Stimulated activated CD8-positive, alpha-beta memory T cell treated with anti-CD3 and anti-CD28 coated beads, Interleukin-15, amount 100 ng/mL, for 48 hours (primary cell): Measurements from ENCODE around the gene EHMT1.
"Not testable (repeated sequence)": the region's sequence is repeated elsewhere in the genome, so short reads cannot be mapped to it uniquely, and the experiment has no call there.

Source experiments
- DNase-seq, 2 donors: peaks; one replicate each; pipeline ENCODE4 v3.0.0-alpha.2; 2020; ENCODE audit warnings: low read depth in 2 of 2

Gene EHMT1

GRCh38 chr9:137865581-137866145 lies 246.9 kb downstream of the EHMT1 start:
- DNase-seq = no peak

GRCh38 chr9:137866226-137867141 lies 247.7 kb downstream of the EHMT1 start:
- DNase-seq = no peak

GRCh38 chr9:137870432-137870831 lies 251.6 kb downstream of the EHMT1 start:
- no peak for DNase-seq

- DNase-seq = no peak
Measured at GRCh38 chr9:137872296-137872695, 253.5 kb downstream of the EHMT1 start.

- no peak for DNase-seq
Measured at GRCh38 chr9:137873408-137873807, 254.6 kb downstream of the EHMT1 start.

DNA sequence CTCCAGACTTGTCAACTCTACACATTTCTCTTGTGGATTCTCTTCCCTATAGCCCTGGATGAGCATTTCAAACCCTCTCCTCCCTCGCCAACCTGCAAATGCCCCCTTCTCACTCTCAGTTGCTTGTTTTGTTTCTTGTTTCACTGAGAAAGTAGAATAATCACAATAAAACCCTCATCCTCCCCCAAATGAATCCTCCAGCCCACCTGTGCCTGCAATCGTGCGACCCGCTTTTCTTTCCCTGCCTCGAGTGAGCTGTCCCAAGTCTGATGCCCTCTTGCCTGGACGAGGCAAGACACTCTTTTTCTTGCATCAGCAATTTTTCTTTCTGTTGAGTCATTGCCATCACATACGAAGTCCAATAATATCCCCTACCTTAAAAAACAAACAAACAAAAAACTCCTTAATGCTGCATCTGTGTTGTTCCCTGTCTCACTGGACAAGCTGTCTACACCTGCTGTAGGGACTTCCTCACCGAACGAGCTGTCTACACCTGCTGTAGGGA lies 255.1 kb downstream of the EHMT1 start:
- no peak for DNase-seq

- no peak for DNase-seq
Measured at GRCh38 chr9:137875354-137875753, 256.5 kb downstream of the EHMT1 start.

DNA sequence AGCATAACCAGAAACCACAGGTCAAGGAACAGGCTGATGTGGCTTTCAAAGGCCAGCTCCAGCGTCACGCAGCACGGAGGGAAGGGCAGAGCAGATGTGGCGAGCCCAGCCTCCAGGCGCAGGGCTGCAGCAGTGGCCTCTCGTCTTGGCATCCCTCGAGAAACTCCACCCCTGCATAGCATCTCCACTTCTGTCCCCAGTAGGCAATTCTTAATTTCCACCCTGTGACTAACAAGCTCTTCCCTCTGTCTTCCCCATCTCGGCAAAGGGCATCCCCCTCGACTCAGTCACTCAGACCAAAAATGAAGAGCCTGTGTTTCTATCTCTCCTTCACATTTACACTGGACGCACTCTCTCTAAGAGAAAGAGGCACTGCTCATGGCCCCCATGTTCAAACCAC lies 257.0 kb downstream of the EHMT1 start:
- no peak for DNase-seq

DNA sequence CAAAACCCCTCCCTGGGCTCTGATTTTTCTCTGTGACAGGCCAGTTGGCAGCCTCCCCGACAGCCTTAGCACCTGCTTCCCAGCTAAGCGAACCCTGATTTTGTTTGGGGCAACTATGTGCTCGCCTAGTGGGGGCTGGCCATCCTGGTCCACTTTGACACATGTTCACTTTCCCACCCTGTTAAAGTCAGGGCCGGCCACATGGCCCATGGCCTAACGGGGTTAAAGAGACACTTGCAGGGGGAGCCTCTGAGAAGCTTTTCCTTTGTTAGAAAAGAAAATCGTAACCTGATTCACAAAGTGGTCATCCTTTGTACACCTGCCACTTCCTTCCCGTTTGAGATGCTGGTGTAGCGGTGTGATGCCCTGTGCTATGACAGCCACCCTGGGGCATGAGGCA lies 257.5 kb downstream of the EHMT1 start:
- no peak for DNase-seq

- DNase-seq = no peak
Measured at GRCh38 chr9:137876781-137877386, 258.1 kb downstream of the EHMT1 start.

DNA sequence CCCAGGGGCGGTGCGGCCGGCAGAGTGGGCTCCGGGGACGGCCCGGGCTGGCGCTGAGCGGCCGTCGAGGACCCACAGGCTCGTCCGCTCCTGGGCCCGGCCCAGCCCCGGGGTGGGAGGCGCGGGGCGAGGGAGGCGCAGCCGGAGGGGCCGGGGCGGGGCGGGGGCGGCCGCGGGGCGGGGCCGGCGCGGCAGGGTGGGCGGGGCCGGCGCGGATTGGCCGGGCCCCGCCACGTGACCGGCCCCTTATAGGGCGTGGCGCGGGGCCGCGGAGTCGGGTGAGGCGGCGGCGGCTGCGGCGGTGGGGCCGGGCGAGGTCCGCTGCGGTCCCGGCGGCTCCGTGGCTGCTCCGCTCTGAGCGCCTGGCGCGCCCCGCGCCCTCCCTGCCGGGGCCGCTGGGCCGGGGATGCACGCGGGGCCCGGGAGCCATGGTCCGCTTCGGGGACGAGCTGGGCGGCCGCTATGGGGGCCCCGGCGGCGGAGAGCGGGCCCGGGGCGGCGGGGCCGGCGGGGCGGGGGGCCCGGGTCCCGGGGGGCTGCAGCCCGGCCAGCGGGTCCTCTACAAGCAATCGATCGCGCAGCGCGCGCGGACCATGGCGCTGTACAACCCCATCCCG lies 258.8 kb downstream of the EHMT1 start, which contains the start of gene CACNA1B:
Gene CACNA1B (plus strand): TSS at position 277 of the 617 bp plus-strand sequence. CDS start 152 bp downstream, at position 429.
- not testable (repeated sequence) for DNase-seq

DNA sequence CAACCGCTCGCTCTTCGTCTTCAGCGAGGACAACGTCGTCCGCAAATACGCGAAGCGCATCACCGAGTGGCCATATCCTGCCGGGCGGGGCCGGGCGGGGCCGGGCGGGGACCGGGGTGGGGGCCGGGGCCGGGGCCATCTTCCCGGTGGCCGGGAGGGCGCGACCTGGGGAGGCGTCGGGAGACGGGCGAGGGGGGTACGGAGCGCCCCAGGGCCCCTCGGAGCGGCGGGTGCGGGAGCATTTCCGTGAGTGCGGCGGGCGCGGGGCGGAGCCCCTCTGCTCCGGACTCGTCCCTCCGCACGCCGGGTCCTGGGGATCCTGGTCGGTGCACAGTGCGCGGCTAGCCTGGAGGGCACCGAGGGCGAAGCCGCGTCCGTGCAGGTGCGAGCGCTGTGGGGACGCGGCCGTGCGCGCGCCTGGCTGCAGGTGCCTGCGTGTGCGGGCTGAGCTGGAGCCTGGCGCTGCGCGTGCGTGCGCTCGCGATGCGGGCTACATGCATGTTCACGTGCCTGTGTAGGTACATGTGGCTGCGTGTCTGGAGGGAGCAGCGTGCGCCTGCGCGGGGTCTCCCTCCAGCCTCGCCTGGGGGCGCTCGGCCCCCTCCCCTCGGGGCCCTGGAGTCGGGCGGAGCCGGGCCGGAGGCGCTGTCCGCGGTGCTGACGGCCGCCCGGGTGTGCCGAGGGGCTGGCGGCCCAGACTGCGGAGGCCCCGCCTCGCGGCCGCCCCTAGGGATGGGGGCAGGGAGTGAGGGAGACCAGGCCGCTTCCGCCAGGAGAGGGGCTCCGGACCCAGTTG lies 259.5 kb downstream of the EHMT1 start:
- DNase-seq = peak; percentile 7 to 9

- DNase-seq = no peak
Measured at GRCh38 chr9:137879052-137879451, 260.2 kb downstream of the EHMT1 start.

DNA sequence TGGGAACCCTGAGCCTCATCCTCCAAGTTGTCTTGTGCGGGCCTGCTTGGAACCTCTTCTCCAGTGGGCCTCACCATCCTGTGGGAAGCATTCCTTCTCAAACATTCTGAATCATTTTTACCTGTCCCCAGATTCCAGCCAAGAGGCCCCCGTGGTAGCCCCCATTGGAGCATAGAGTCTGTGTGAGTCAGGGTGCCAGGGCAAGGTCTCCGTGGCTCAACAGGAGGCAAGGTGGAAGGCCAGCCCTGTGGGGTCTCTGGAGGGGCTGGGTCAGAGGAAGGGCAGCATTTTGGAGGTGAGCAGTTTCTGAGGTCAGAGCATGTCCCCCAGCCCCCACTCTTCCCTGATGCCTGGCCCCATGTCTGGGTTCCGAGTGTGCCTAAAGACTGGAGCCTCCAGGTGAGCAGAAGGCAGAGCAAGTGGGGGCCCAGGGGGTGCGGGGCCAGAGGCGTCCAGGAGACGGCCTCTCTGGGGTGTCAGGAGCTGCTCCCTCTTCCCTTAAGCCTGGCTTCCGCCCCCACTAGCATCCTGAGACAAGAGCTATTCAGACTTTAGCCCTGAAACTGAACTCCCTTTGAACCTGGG lies 260.9 kb downstream of the EHMT1 start:
- no peak for DNase-seq

DNA sequence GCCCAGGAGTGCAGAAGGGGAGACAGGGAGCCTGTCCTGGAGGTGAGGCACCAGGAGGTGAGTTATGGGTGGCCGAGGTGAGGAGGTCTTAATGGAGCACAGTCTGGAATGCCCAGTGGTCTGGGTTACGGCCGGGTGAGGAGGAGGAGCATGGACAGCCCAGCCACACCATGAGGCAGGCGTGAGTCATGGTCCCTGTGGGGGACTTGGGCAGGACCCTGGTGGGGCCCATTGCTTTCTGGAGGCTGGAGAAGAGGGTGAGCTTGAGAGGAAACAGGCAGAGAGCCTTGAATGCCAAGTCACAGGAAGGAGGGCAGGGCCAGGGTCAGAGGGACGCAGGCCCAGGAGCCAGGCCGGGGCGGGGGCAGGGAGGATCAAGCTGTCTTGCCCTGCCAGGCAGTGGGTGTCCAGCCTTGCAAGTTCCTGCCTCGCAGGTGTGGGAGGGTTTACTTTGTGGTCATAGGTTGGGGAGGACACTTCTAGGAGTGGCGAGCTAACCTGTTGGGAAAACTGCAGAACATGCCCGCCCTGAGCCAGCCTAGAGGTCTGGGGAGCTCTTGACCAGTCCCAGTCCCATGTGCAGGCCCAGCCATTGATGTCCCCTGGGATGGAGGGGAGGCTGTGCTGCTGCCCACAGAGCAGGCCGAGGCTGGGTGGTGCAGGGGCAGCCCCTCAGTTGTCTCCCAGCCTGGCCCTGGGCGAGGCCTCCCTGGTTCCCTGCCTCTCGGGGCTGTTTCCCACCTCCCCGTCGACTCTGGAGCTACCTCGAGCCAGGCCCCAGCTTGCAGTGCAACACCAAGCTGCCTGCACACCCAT lies 261.6 kb downstream of the EHMT1 start:
- DNase-seq = no peak

DNA sequence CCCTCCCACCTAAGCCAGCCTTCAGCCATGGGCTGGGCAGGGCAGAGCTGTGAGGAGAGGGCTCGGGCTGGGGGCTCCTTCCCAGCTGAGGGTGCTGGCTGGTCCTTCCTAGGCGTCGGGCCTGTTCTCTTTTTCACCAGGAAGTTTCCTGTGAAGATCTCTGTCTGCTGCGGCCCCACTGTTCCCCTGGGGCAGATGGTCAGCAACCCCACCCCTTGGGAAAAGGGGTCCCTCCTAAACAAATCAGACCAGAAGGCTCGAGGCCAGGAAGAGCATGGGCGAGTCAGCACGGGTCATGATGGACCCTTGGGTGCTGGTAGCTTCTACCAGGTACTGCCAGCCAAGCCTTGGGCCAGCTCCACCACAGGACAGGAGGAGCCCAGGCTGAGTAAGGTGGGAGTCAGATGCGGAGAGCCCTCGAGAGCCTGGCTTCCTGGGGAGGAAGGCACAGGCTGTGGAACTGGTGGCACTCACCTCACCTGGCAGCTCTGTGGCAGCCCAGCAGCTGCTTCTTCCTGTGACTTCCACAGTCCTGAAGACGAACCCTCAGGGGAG lies 262.2 kb downstream of the EHMT1 start:
- no peak for DNase-seq

- DNase-seq = no peak
Measured at GRCh38 chr9:137881591-137882505, 263.0 kb downstream of the EHMT1 start.

- DNase-seq = no peak
Measured at GRCh38 chr9:137882506-137882821, 263.7 kb downstream of the EHMT1 start.

DNA sequence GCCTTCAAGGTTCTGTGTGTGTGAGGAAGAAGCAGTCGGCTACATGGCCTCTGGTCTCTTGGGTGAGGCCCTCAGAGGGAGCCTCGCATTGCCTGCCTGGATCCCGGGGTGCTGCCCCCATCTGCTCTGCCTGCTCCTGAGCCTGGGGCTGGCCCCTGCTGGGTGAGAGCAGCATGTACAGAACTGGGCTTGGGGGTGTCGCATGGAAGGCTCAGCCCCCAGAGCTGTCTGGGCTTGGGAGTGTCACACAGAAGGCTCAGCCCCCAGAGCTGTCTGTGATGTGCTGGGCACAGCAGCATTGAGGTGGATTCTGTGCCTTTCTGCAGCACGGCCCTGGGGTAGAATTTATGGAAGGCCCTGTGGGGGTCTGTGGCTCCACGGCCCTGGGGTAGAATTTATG lies 265.2 kb downstream of the EHMT1 start:
- not testable (repeated sequence) for DNase-seq
